HG03095 (cell line): ENCODE measurements around the gene RNF8.
"Not testable (repeated sequence)": the region's sequence is repeated elsewhere in the genome, so short reads cannot be mapped to it uniquely, and the experiment has no call there.

Experiments
- ATAC-seq: cut with Tn5 transposase; IDR thresholded peaks from one replicate; pipeline ENCODE4 v1.9.1; 2021; ENCODE audit warnings: moderate library complexity; ENCODE audit not compliant: unreplicated experiment

The RNF8 gene

GRCh38 chr6:37442416-37443215 lies 88.8 kb downstream of the RNF8 start:
- ATAC-seq: no peak

GRCh38 chr6:37443216-37443542 lies 89.4 kb downstream of the RNF8 start:
- ATAC-seq: not testable (repeated sequence)
